MM.1S (cell line): ENCODE data around the gene ADD1.
A peak's percentile ranks its signal among the peaks of the same experiment; 100 is the strongest.
"Not testable (repeated sequence)": the region's sequence is repeated elsewhere in the genome, so short reads cannot be mapped to it uniquely, and the experiment has no call there.

Experiments
- DNase-seq: peaks from one replicate; pipeline ENCODE4 v3.0.0-alpha.2; 2015
- H2AFZ ChIP-seq: fragments of 300-600 bp; sonication (generic); 2 replicates; pipeline ENCODE4 v1.6.0; 2016; ENCODE audit warnings: antibody characterized with exemption, low read length
- H3F3A ChIP-seq: fragments of 300-600 bp; sonication (generic); 2 replicates; pipeline ENCODE4 v1.6.1; 2016; ENCODE audit warnings: mild to moderate bottlenecking, antibody characterized with exemption, low read length, moderate library complexity, mixed read lengths; ENCODE audit not compliant: insufficient read depth
- H3K27ac ChIP-seq: fragments of 300-600 bp; sonication (generic); 2 replicates; pipeline ENCODE4 v1.5.1; 2016; ENCODE audit warnings: mild to moderate bottlenecking, low read length
- H3K27me3 ChIP-seq: fragments of 300-600 bp; sonication (generic); replicated peaks from 2 replicates; pipeline ENCODE4 v1.6.0; 2016; ENCODE audit warnings: low read length; ENCODE audit not compliant: insufficient read depth
- H3K36me3 ChIP-seq: fragments of 300-600 bp; sonication (generic); replicated peaks from 2 replicates; pipeline ENCODE4 v1.6.1; 2016; ENCODE audit warnings: mild to moderate bottlenecking, low read length, mixed read lengths; ENCODE audit not compliant: insufficient read depth
- H3K4me1 ChIP-seq: fragments of 300-600 bp; sonication (generic); 2 replicates; pipeline ENCODE4 v1.6.1; 2016; ENCODE audit warnings: low read length, mixed read lengths
- H3K4me2 ChIP-seq: fragments of 300-600 bp; sonication (generic); 2 replicates; pipeline ENCODE4 v1.6.0; 2016; ENCODE audit warnings: low read depth, low read length
- H3K4me3 ChIP-seq: fragments of 300-600 bp; sonication (generic); 2 replicates; pipeline ENCODE4 v1.5.1; 2016; ENCODE audit warnings: low read length, mixed read lengths
- H3K79me2 ChIP-seq: fragments of 300-600 bp; sonication (generic); 2 replicates; pipeline ENCODE4 v1.6.1; 2016; ENCODE audit warnings: mixed run types, low read length, mixed read lengths
- H3K9ac ChIP-seq: fragments of 300-600 bp; sonication (generic); 2 replicates; pipeline ENCODE4 v1.6.1; 2016; ENCODE audit warnings: low read length, mixed read lengths
- H3K9me2 ChIP-seq: fragments of 300-600 bp; sonication (generic); replicated peaks from 2 replicates; pipeline ENCODE4 v1.6.1; 2016; ENCODE audit warnings: mild to moderate bottlenecking, low read length, mixed read lengths; ENCODE audit not compliant: insufficient read depth
- H3K9me3 ChIP-seq: fragments of 300-600 bp; sonication (generic); replicated peaks from 2 replicates; pipeline ENCODE4 v1.6.1; 2016; ENCODE audit warnings: mild to moderate bottlenecking, low read length, mixed read lengths; ENCODE audit not compliant: insufficient read depth
- H4K20me1 ChIP-seq: fragments of 300-600 bp; sonication (generic); 2 replicates; pipeline ENCODE4 v1.6.1; 2016; ENCODE audit warnings: mild to moderate bottlenecking, low read length, moderate library complexity, mixed read lengths; ENCODE audit not compliant: insufficient read depth
- EZH2 ChIP-seq: fragments of 300-600 bp; sonication (generic); optimal IDR thresholded peaks from 2 replicates; pipeline ENCODE3; 2017; ENCODE audit warnings: low read depth, mild to moderate bottlenecking, antibody characterized with exemption, low read length, mixed read lengths
- EZH2phosphoT487 ChIP-seq: fragments of 300-600 bp; sonication (generic); IDR thresholded peaks from 2 replicates; pipeline ENCODE4 v1.6.1; 2018; ENCODE audit warnings: antibody characterized with exemption, low read length
- TF ChIP-seq, protein P1 (sequence below): fragments of 300-600 bp; sonication (generic); IDR thresholded peaks from 2 replicates; pipeline ENCODE4 v1.5.1; 2016; ENCODE audit warnings: antibody characterized with exemption, low read length, mixed read lengths

ADD1 gene

DNA sequence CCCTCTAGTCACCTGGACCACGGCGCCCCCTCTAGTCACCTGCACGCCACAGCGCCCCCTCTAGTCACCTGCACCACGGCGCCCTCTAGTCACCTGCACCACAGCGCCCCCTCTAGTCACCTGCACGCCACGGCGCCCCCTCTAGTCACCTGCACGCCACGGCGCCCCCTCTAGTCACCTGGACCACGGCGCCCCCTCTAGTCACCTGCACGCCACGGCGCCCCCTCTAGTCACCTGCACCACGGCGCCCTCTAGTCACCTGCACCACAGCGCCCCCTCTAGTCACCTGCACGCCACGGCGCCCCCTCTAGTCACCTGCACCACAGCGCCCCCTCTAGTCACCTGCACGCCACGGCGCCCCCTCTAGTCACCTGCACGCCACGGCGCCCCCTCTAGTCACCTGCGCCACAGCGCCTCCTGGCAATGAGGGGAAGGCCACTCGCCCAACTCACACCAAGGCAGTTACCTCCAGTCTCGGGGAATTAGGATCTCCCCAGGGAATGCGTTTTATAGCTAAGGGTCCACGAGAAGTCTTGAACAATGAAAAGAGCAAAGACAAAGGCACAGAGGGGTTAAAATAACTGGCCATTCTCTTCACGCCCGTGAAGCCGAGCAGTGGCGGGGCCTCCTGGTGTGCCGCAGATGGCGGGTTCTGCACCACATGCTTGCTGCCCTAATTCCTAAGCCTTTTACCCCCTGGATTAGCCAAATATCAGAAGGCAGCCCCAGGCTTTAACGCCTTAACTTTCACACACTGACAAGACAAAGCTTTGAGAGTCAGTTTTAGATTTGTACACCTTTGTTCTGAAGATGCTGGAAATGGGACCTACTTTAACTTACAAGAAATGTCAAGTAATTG is 111.8 kb downstream of the ADD1 start:
- TF ChIP-seq, protein P1, sequence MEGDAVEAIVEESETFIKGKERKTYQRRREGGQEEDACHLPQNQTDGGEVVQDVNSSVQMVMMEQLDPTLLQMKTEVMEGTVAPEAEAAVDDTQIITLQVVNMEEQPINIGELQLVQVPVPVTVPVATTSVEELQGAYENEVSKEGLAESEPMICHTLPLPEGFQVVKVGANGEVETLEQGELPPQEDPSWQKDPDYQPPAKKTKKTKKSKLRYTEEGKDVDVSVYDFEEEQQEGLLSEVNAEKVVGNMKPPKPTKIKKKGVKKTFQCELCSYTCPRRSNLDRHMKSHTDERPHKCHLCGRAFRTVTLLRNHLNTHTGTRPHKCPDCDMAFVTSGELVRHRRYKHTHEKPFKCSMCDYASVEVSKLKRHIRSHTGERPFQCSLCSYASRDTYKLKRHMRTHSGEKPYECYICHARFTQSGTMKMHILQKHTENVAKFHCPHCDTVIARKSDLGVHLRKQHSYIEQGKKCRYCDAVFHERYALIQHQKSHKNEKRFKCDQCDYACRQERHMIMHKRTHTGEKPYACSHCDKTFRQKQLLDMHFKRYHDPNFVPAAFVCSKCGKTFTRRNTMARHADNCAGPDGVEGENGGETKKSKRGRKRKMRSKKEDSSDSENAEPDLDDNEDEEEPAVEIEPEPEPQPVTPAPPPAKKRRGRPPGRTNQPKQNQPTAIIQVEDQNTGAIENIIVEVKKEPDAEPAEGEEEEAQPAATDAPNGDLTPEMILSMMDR, result peak; percentile 77
- not testable (repeated sequence) for H3K9me3 ChIP-seq, H3K27ac ChIP-seq, H3K4me2 ChIP-seq, H2AFZ ChIP-seq, H3K27me3 ChIP-seq, DNase-seq, H3K9ac ChIP-seq, H3K4me3 ChIP-seq, H3K9me2 ChIP-seq, H3K4me1 ChIP-seq
- Histone ChIP-seq H3F3A (peaks cover 25% of the 10 kb centered on the region), H3K79me2 (peaks cover 50% of the 10 kb centered on the region), H3K36me3 (peaks cover 25% of the 10 kb centered on the region), H4K20me1 (peaks cover 25% of the 10 kb centered on the region)

DNA sequence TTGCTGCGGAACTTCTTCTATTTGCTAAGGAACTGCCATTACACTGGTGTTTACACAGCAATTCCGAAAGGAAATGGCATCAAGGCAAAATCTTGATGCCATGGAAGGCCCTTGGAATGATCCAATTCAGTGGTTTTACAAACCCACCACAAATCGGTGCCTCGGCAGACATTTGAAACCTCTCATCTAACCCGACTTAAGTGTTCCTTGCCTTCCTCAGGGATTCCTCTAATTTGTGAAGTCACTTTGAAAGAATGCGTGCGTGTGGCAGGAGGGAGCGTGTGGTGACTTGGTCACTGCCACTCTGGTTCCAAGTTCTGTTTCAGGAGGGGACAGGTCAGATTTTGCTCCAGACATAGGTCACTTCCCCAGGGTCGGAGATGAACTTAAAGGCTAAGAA is 114.8 kb downstream of the ADD1 start:
- Histone ChIP-seq H3K4me3 (no peak overlapping the region), H3K9me2 (no peaks in the 10 kb centered on the region), H3K27ac (no peak overlapping the region), H3K27me3 (no peaks in the 10 kb centered on the region), H3K9ac (no peak overlapping the region), H2AFZ (no peak overlapping the region), H3K4me2 (no peak overlapping the region), H3K36me3 (peaks cover 22% of the 10 kb centered on the region), H3K9me3 (no peaks in the 10 kb centered on the region), H3K4me1 (no peaks in the 10 kb centered on the region; the same call in 1 of the 2 replicates), H4K20me1 (peaks cover 29% of the 10 kb centered on the region), H3F3A (peaks cover 36% of the 10 kb centered on the region), H3K79me2 (peaks cover 70% of the 10 kb centered on the region)
- no peak for TF ChIP-seq EZH2
- TF ChIP-seq, protein P1, result no peak
- TF ChIP-seq EZH2phosphoT487, result no peak
- DNase-seq, result no peak

DNA sequence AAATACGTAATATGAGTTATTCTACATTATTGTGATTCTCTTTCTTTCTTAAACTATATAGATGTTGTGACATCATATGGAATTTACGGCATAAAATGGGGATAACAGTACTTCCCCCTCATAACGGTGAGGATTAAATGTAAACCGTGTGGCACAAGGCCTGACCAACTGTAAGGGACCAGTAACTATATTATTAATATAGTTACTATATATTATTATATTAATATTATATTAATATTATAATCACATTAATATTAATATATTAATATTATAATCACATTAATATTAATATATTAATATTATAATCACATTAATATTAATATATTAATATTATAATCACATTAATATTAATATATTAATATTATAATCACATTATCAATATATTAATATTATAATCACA is 116.8 kb downstream of the ADD1 start:
- not testable (repeated sequence) for H3K27ac ChIP-seq, H2AFZ ChIP-seq, DNase-seq, H3K9me2 ChIP-seq, H3K4me2 ChIP-seq, H3K4me3 ChIP-seq, H3K4me1 ChIP-seq, H3K9ac ChIP-seq, H3K9me3 ChIP-seq, H3K27me3 ChIP-seq
- Histone ChIP-seq H3K36me3 (peaks cover 22% of the 10 kb centered on the region), H3K79me2 (peaks cover 66% of the 10 kb centered on the region), H4K20me1 (peaks cover 28% of the 10 kb centered on the region), H3F3A (peaks cover 25% of the 10 kb centered on the region)

DNA sequence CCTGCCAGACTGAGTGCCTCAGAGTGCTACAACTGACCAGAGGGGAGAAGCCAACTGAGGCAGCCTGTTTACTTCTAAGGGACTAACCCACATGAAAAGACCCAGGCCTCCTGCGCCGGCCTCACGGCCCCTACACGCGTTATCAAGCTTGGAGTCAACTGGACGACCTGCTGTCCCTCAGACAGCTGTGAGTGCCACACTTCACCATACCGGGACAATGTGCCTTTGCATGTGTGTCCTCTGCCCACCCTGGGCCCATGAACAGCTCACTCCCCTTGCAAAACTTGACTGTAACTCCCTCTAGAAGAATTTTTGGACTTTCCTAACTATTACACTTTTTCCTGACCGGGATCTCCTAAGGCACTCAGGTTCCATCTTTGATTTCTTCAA is 117.8 kb downstream of the ADD1 start:
- Histone ChIP-seq H3F3A (peaks cover 16% of the 10 kb centered on the region), H3K9me3 (no peaks in the 10 kb centered on the region), H3K9ac (peak overlapping the region; percentile 93; the same call in 1 of the 2 replicates), H3K27ac (0 out of 2 replicates have a peak overlapping the region, but pooled peaks have one; percentile 15), H3K4me2 (peak overlapping the region; percentile 89), H4K20me1 (peaks cover 24% of the 10 kb centered on the region), H2AFZ (no peak overlapping the region), H3K79me2 (peaks cover 57% of the 10 kb centered on the region), H3K9me2 (no peaks in the 10 kb centered on the region), H3K4me1 (peaks cover 3% of the 10 kb centered on the region), H3K27me3 (no peaks in the 10 kb centered on the region), H3K4me3 (peak overlapping the region; percentile 84), H3K36me3 (peaks cover 13% of the 10 kb centered on the region)
- DNase-seq, result no peak
- TF ChIP-seq, protein P1, result no peak
- no peak for TF ChIP-seq EZH2
- no peak for TF ChIP-seq EZH2phosphoT487
